ENCODE data around the gene TCF7L1. TPM values are rescaled to one million over a fixed set of nuclear protein-coding genes. Genes with fewer than 3 reads are reported as not detected.
A peak's percentile ranks its signal among the peaks of the same experiment; 100 is the strongest.
"Not testable (repeated sequence)": the region's sequence is repeated elsewhere in the genome, so short reads cannot be mapped to it uniquely, and the experiment has no call there.

Gene TCF7L1
- total RNA-seq, 1 experiment from 2014 or later, result 3.0 TPM

GRCh38 chr2:85319796-85320195 is 186.6 kb downstream of the TCF7L1 start:
- Mint-ChIP-seq H3K36me3 (ENCODE audit: insufficient read depth, unreplicated experiment) (peaks cover 71% of the 10 kb centered on the region), H3K4me3 (ENCODE audit: low read depth, unreplicated experiment) (no peak overlapping the region), H3K4me1 (ENCODE audit: low read depth, unreplicated experiment) (peaks cover 13% of the 10 kb centered on the region), H3K27ac (ENCODE audit: unreplicated experiment) (no peak overlapping the region), H3K27me3 (ENCODE audit: unreplicated experiment) (no peaks in the 10 kb centered on the region), H3K9me3 (ENCODE audit: low read depth, unreplicated experiment) (no peaks in the 10 kb centered on the region)
- intact Hi-C loops (cut with micrococcal nuclease; ENCODE audit: unreplicated experiment), result no loop called here
- TF ChIP-seq CTCF (IDR thresholded peaks at IDR 0.05; ENCODE audit: unreplicated experiment), result no peak
- no peak for DNase-seq
- BruUV-seq (replicated peaks), result no TSS peak
- CTCF ChIA-PET, result no interaction called here

- H3K36me3 Mint-ChIP-seq (ENCODE audit: insufficient read depth, unreplicated experiment), result peaks cover 97% of the 10 kb centered on the region
- CTCF ChIA-PET, result no interaction called here
- no peaks in the 10 kb centered on the region for H3K9me3 Mint-ChIP-seq (ENCODE audit: low read depth, unreplicated experiment)
- no peak overlapping the region for H3K27ac Mint-ChIP-seq (ENCODE audit: unreplicated experiment)
- intact Hi-C loops (cut with micrococcal nuclease; ENCODE audit: unreplicated experiment), result no loop called here
- TF ChIP-seq CTCF (IDR thresholded peaks at IDR 0.05; ENCODE audit: unreplicated experiment), result no peak
- H3K27me3 Mint-ChIP-seq (ENCODE audit: unreplicated experiment), result no peaks in the 10 kb centered on the region
- no TSS peak for BruUV-seq (replicated peaks)
- H3K4me1 Mint-ChIP-seq (ENCODE audit: low read depth, unreplicated experiment), result peaks cover 17% of the 10 kb centered on the region
- H3K4me3 Mint-ChIP-seq (ENCODE audit: low read depth, unreplicated experiment), result peak overlapping the region; percentile 13
- no peak for DNase-seq
Observed at GRCh38 chr2:85323351-85323987, 190.3 kb downstream of the TCF7L1 start.

GRCh38 chr2:85323988-85324367 is 190.8 kb downstream of the TCF7L1 start:
- H3K9me3 Mint-ChIP-seq (ENCODE audit: low read depth, unreplicated experiment); DNase-seq; H3K27me3 Mint-ChIP-seq (ENCODE audit: unreplicated experiment); H3K27ac Mint-ChIP-seq (ENCODE audit: unreplicated experiment); intact Hi-C loops (cut with micrococcal nuclease; ENCODE audit: unreplicated experiment); CTCF ChIA-PET; BruUV-seq (replicated peaks): not testable (repeated sequence)
- peak overlapping the region; percentile 13 for H3K4me3 Mint-ChIP-seq (ENCODE audit: low read depth, unreplicated experiment)
- peaks cover 17% of the 10 kb centered on the region for H3K4me1 Mint-ChIP-seq (ENCODE audit: low read depth, unreplicated experiment)
- H3K36me3 Mint-ChIP-seq (ENCODE audit: insufficient read depth, unreplicated experiment), result peaks cover 98% of the 10 kb centered on the region

- no peak for TF ChIP-seq CTCF (IDR thresholded peaks at IDR 0.05; ENCODE audit: unreplicated experiment)
- Mint-ChIP-seq H3K4me3 (ENCODE audit: low read depth, unreplicated experiment) (peak overlapping the region; percentile 89), H3K9me3 (ENCODE audit: low read depth, unreplicated experiment) (no peaks in the 10 kb centered on the region), H3K27me3 (ENCODE audit: unreplicated experiment) (no peaks in the 10 kb centered on the region), H3K4me1 (ENCODE audit: low read depth, unreplicated experiment) (peaks cover 17% of the 10 kb centered on the region), H3K36me3 (ENCODE audit: insufficient read depth, unreplicated experiment) (peaks cover 89% of the 10 kb centered on the region), H3K27ac (ENCODE audit: unreplicated experiment) (peak overlapping the region; percentile 63)
- CTCF ChIA-PET, result interaction anchor here (0.7 to 1.0 kb wide), 3 partner anchors 26 to 348 kb away, joined by 3 to 5 read pairs (median 3); no protein-coding TSS in a partner anchor
- DNase-seq, result peak; percentile 38
- intact Hi-C loops (cut with micrococcal nuclease; ENCODE audit: unreplicated experiment), result no loop called here
- BruUV-seq (replicated peaks), result no TSS peak
Observed at GRCh38 chr2:85324639-85325465, 191.7 kb downstream of the TCF7L1 start.

All from Calu3 (cell line).